ENCODE results near the gene C19orf47.
"Not testable (repeated sequence)": the region's sequence is repeated elsewhere in the genome, so short reads cannot be mapped to it uniquely, and the experiment has no call there.

The C19orf47 gene

GRCh38 chr19:40371802-40372122, 23.6 kb upstream of the C19orf47 start (continued):
- no peak for TF ChIP-seq CSRNP3 (CRISPR knock-in tag; IDR thresholded peaks at IDR 0.05)
- no peak for TF ChIP-seq ZNF70 (CRISPR knock-in tag; IDR thresholded peaks at IDR 0.05)
- no peak for TF ChIP-seq SNAI2 (CRISPR knock-in tag; IDR thresholded peaks at IDR 0.05)

GRCh38 chr19:40370997-40371801, 23.0 kb upstream of the C19orf47 start:
- ATAC-seq: no peak
- TF ChIP-seq CSRNP3 (CRISPR knock-in tag; IDR thresholded peaks at IDR 0.05) (no peak), PPARA (CRISPR knock-in tag; IDR thresholded peaks at IDR 0.05; ENCODE audit: borderline replicate concordance) (no peak), ZFP3 (CRISPR knock-in tag; IDR thresholded peaks at IDR 0.05) (no peak), OSR1 (CRISPR knock-in tag; IDR thresholded peaks at IDR 0.05) (no peak)

- not testable (repeated sequence) for ATAC-seq
Measured at GRCh38 chr19:40370253-40370652, 22.1 kb upstream of the C19orf47 start.

GRCh38 chr19:40369797-40370196, 21.6 kb upstream of the C19orf47 start:
- TF ChIP-seq TOX (CRISPR knock-in tag; IDR thresholded peaks at IDR 0.05; ENCODE audit: borderline replicate concordance) (no peak), ZFP30 (CRISPR knock-in tag; IDR thresholded peaks at IDR 0.05) (no peak), ZNF70 (CRISPR knock-in tag; IDR thresholded peaks at IDR 0.05) (no peak), TSHZ2 (CRISPR knock-in tag; IDR thresholded peaks at IDR 0.05) (no peak), OSR1 (CRISPR knock-in tag; IDR thresholded peaks at IDR 0.05) (no peak), RARB (CRISPR knock-in tag; IDR thresholded peaks at IDR 0.05) (no peak), ZFP3 (CRISPR knock-in tag; IDR thresholded peaks at IDR 0.05) (no peak), ESRRG (CRISPR knock-in tag; IDR thresholded peaks at IDR 0.05) (no peak), ISL1 (CRISPR knock-in tag; IDR thresholded peaks at IDR 0.05) (no peak), TCF4 (CRISPR knock-in tag; IDR thresholded peaks at IDR 0.05; ENCODE audit: borderline replicate concordance) (no peak), GLIS3 (CRISPR knock-in tag; IDR thresholded peaks at IDR 0.05) (no peak), CSRNP3 (CRISPR knock-in tag; IDR thresholded peaks at IDR 0.05) (no peak), ZNF565 (CRISPR knock-in tag; conservative IDR thresholded peaks at IDR 0.05; ENCODE audit: low read depth) (no peak), PPARA (CRISPR knock-in tag; IDR thresholded peaks at IDR 0.05; ENCODE audit: borderline replicate concordance) (no peak), ARNTL (CRISPR knock-in tag; IDR thresholded peaks at IDR 0.05; ENCODE audit: borderline replicate concordance, low read depth) (no peak), POU6F1 (CRISPR knock-in tag; IDR thresholded peaks at IDR 0.05; ENCODE audit: borderline replicate concordance, low read depth) (no peak), PATZ1 (CRISPR knock-in tag; IDR thresholded peaks at IDR 0.05; ENCODE audit: borderline replicate concordance) (no peak), CSDC2 (CRISPR knock-in tag; IDR thresholded peaks at IDR 0.05) (no peak)
- no peak for ATAC-seq
